Keratinocyte (primary cell): ENCODE results near the gene RFTN1.

Source experiments
- EZH2 ChIP-seq: IDR thresholded peaks from one replicate; pipeline ENCODE4 v1.6.1; 2012; ENCODE audit warnings: inconsistent platforms, mild to moderate bottlenecking, low read length, moderate library complexity
- TF ChIP-seq, protein P1 (sequence below), 3 experiments: IDR thresholded peaks in 1 of 3; conservative IDR thresholded peaks in 1 of 3; optimal IDR thresholded peaks in 1 of 3; 2 replicates in 2 of 3; 3 replicates in 1 of 3; pipeline versions ENCODE3 to v1.5.1; 2011; ENCODE audit warnings: low read length in 3 of 3, mild to moderate bottlenecking in 3 of 3, moderate library complexity in 2 of 3, control low read depth in 1 of 3, inconsistent platforms in 1 of 3; ENCODE audit not compliant: insufficient read depth in 2 of 3; ENCODE audit errors: extremely low read depth in 1 of 3

DNA sequence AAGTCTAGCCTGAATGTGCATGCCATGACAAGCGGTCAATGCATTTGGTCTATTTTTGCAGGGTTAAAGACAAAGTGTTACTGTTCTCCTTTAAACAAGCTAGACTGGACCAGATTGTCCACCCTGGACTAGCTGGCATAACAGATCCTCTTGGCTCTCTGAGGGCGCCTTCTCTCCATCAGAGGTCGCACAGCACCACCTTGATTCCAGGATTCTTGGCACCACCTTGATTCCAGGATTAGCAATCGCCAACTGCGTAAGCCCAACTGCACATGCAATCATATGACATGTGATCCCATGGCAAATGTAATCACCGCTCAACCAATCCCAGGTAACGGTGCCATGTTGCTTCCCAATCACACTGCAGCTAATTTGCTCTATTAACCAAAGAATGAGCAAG, 149.9 kb downstream of the RFTN1 start:
- TF ChIP-seq, protein P1, sequence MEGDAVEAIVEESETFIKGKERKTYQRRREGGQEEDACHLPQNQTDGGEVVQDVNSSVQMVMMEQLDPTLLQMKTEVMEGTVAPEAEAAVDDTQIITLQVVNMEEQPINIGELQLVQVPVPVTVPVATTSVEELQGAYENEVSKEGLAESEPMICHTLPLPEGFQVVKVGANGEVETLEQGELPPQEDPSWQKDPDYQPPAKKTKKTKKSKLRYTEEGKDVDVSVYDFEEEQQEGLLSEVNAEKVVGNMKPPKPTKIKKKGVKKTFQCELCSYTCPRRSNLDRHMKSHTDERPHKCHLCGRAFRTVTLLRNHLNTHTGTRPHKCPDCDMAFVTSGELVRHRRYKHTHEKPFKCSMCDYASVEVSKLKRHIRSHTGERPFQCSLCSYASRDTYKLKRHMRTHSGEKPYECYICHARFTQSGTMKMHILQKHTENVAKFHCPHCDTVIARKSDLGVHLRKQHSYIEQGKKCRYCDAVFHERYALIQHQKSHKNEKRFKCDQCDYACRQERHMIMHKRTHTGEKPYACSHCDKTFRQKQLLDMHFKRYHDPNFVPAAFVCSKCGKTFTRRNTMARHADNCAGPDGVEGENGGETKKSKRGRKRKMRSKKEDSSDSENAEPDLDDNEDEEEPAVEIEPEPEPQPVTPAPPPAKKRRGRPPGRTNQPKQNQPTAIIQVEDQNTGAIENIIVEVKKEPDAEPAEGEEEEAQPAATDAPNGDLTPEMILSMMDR (optimal IDR thresholded peaks at IDR 0.05 in 1 of 3, IDR thresholded peaks at IDR 0.05 in 1 of 3, conservative IDR thresholded peaks at IDR 0.05 in 1 of 3; ENCODE audit: extremely low read depth in 1 of 3, insufficient read depth in 2 of 3, low read length in 3 of 3), result no peak
- no peak for TF ChIP-seq EZH2
